ENCODE results near the gene UBE2E3.

DNA sequence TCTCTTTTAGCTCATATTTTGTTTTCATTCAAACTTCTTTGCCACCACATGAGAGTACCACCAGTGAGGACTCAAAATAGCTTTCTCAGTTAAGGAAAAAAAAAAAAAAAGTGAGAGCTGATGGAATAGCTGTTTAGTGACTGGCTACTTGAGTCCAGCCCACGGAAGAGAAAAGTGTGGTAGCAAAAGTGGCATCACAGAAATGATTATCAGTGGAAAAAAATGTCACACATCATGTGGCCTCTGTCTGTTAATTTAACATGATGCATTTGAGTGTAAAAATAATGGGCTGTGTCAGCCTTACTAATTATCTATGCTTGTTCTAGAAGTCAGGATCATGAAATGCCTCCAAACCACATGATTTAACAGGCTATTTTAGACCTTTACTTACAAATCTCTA is 132.5 kb downstream of the UBE2E3 start:
- TF ChIP-seq, protein P1, sequence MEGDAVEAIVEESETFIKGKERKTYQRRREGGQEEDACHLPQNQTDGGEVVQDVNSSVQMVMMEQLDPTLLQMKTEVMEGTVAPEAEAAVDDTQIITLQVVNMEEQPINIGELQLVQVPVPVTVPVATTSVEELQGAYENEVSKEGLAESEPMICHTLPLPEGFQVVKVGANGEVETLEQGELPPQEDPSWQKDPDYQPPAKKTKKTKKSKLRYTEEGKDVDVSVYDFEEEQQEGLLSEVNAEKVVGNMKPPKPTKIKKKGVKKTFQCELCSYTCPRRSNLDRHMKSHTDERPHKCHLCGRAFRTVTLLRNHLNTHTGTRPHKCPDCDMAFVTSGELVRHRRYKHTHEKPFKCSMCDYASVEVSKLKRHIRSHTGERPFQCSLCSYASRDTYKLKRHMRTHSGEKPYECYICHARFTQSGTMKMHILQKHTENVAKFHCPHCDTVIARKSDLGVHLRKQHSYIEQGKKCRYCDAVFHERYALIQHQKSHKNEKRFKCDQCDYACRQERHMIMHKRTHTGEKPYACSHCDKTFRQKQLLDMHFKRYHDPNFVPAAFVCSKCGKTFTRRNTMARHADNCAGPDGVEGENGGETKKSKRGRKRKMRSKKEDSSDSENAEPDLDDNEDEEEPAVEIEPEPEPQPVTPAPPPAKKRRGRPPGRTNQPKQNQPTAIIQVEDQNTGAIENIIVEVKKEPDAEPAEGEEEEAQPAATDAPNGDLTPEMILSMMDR (IDR thresholded peaks at IDR 0.05; ENCODE audit: low read length): no peak
- no peak for TF ChIP-seq EZH2 (IDR thresholded peaks at IDR 0.05; ENCODE audit: borderline replicate concordance, low read length)
